Measurements from ENCODE around the gene SLC15A3. TPM values are rescaled to one million over a fixed set of nuclear protein-coding genes. Genes with fewer than 3 reads are reported as not detected.

SLC15A3 gene
- total RNA-seq, 4 donors from 2014 or later, result 24.1 to 61.0 (median 29.9) TPM

DNA sequence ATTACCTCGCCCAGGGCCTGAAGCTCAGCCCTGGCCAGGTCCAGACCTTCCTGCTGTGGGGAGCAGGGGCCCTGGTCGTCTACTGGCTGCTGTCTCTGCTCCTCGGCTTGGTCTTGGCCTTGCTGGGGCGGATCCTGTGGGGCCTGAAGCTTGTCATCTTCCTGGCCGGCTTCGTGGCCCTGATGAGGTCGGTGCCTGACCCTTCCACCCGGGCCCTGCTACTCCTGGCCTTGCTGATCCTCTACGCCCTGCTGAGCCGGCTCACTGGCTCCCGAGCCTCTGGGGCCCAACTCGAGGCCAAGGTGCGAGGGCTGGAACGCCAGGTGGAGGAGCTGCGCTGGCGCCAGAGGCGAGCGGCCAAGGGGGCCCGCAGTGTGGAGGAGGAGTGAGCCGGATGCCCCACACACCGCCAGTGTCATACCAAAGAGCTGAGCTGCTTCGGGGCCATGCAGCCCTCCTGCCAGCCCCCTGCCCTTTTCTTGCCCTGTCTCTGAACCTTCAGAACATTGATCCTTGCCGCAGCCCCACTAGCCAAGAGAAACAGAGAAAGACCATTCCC is 30.1 kb downstream of the SLC15A3 start:
- no peak overlapping the region for H3K27ac ChIP-seq (replicated peaks in 1 of 4)
- peaks cover 34 to 45% (median 39%) of the 10 kb centered on the region in 4 donors for H3K36me3 ChIP-seq
- no peak overlapping the region for H3K4me3 ChIP-seq
- peaks cover 0 to 30% (median 7%) of the 10 kb centered on the region in 4 donors for H3K27me3 ChIP-seq
- peaks cover 46 to 54% (median 50%) of the 10 kb centered on the region in 4 donors for H3K4me1 ChIP-seq
- DNase-seq (ENCODE audit: extremely low spot score), result no peak
- TF ChIP-seq EP300 (IDR thresholded peaks at IDR 0.05) (no peak), POLR2AphosphoS5 (IDR thresholded peaks at IDR 0.05) (no peak), POLR2A (IDR thresholded peaks at IDR 0.05; ENCODE audit: low read depth) (no peak)
- TF ChIP-seq, protein P1, sequence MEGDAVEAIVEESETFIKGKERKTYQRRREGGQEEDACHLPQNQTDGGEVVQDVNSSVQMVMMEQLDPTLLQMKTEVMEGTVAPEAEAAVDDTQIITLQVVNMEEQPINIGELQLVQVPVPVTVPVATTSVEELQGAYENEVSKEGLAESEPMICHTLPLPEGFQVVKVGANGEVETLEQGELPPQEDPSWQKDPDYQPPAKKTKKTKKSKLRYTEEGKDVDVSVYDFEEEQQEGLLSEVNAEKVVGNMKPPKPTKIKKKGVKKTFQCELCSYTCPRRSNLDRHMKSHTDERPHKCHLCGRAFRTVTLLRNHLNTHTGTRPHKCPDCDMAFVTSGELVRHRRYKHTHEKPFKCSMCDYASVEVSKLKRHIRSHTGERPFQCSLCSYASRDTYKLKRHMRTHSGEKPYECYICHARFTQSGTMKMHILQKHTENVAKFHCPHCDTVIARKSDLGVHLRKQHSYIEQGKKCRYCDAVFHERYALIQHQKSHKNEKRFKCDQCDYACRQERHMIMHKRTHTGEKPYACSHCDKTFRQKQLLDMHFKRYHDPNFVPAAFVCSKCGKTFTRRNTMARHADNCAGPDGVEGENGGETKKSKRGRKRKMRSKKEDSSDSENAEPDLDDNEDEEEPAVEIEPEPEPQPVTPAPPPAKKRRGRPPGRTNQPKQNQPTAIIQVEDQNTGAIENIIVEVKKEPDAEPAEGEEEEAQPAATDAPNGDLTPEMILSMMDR (IDR thresholded peaks at IDR 0.05), result no peak
- H3K9me3 ChIP-seq, result no peaks in the 10 kb centered on the region
- WGBS, result 80% methylated on average over 21 of the region's 23 CpGs
- intact Hi-C loops (cut with DNase I), result no loop called here

DNA sequence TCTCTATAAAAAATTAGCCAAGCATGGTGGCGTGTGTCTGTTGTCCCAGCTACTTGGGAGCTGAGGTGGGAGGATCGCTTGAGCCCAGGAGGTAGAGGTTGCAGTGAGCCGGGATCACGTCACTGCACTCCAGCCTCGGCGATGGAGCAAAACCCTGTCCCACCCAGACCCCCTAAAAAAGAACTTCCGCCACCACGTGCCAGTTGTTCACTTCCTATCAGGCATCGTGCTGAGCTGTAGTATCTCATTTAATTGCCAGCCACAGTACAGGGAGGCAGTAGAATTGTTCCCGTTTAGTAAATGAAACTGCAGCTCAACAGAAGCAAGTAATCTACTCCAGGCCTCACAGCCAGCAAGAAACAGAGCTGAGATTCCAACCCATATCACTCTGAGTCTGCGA is 30.7 kb downstream of the SLC15A3 start:
- DNase-seq (ENCODE audit: extremely low spot score), result no peak
- Histone ChIP-seq H3K9me3 (no peaks in the 10 kb centered on the region), H3K4me3 (no peak overlapping the region), H3K36me3 (peaks cover 34 to 48% (median 39%) of the 10 kb centered on the region in 4 donors), H3K27me3 (peaks cover 0 to 25% (median 7%) of the 10 kb centered on the region in 4 donors), H3K4me1 (peaks cover 52 to 60% (median 56%) of the 10 kb centered on the region in 4 donors), H3K27ac (replicated peaks in 1 of 4) (no peak overlapping the region)
- intact Hi-C loops (cut with DNase I), result no loop called here
- no peak for TF ChIP-seq POLR2A (IDR thresholded peaks at IDR 0.05; ENCODE audit: low read depth)
- TF ChIP-seq, protein P1 (IDR thresholded peaks at IDR 0.05), result no peak
- no peak for TF ChIP-seq POLR2AphosphoS5 (IDR thresholded peaks at IDR 0.05)
- no peak for TF ChIP-seq EP300 (IDR thresholded peaks at IDR 0.05)
- WGBS, result 93% methylated on average over 11 of the region's 11 CpGs

DNA sequence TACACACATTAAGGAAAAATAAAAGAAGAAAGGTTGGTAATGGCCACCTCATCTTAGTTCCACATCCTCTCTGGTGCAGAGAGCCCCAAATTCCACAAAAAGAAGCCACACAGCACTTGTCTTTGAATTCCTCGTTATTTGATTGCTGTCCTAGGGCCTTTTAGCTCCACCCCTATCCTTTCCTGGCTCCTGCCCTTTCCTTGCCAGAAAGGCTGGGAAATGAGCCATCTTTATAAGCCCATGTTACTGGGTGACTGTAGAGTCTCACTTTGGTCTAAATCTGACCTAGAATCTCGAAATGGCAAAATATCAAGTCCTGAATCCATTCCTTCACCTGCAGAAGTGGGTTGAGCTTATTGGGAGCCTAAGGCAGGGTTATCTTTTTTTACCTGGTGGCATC is 32.0 kb downstream of the SLC15A3 start:
- Histone ChIP-seq H3K36me3 (peaks cover 34 to 48% (median 39%) of the 10 kb centered on the region in 4 donors), H3K4me3 (no peak overlapping the region), H3K27ac (replicated peaks in 1 of 4) (no peak overlapping the region), H3K27me3 (peaks cover 0 to 19% (median 5%) of the 10 kb centered on the region in 4 donors), H3K4me1 (peaks cover 58 to 67% (median 61%) of the 10 kb centered on the region in 4 donors), H3K9me3 (no peaks in the 10 kb centered on the region)
- TF ChIP-seq POLR2A (IDR thresholded peaks at IDR 0.05; ENCODE audit: low read depth) (no peak), EP300 (IDR thresholded peaks at IDR 0.05) (no peak), POLR2AphosphoS5 (IDR thresholded peaks at IDR 0.05) (no peak)
- TF ChIP-seq, protein P1 (IDR thresholded peaks at IDR 0.05), result no peak
- intact Hi-C loops (cut with DNase I), result no loop called here
- no peak for DNase-seq (ENCODE audit: extremely low spot score)
- 63% methylated on average over 2 of the region's 2 CpGs for WGBS

DNA sequence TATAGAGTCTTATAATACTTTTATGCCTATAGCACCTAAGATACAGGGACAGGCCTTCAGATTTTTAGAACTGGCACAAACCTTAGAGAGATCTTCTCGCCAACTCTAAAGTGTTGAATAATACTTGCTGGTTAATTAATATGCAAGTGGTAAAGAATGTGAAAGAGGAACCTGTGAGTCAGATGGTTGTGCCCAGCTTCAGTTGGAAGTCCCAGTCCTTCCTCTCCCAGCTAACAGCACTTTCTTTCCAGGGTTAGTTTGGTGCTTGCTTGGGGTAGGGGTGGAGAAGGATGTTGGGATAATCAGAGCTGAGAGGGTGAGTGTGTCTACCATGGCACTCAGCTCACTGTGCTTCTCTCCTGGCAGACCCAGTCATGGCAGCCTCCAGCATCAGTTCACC is 32.7 kb downstream of the SLC15A3 start:
- 83% methylated on average over 1 of the region's 1 CpG for WGBS
- Histone ChIP-seq H3K36me3 (peaks cover 34 to 48% (median 39%) of the 10 kb centered on the region in 4 donors), H3K4me1 (peaks cover 52 to 65% (median 56%) of the 10 kb centered on the region in 4 donors), H3K27me3 (peaks cover 0 to 13% (median 0%) of the 10 kb centered on the region in 4 donors), H3K27ac (replicated peaks in 1 of 4) (no peak overlapping the region), H3K9me3 (no peaks in the 10 kb centered on the region), H3K4me3 (no peak overlapping the region)
- no peak for DNase-seq (ENCODE audit: extremely low spot score)
- intact Hi-C loops (cut with DNase I), result no loop called here
- TF ChIP-seq EP300 (IDR thresholded peaks at IDR 0.05) (no peak), POLR2AphosphoS5 (IDR thresholded peaks at IDR 0.05) (no peak)

DNA sequence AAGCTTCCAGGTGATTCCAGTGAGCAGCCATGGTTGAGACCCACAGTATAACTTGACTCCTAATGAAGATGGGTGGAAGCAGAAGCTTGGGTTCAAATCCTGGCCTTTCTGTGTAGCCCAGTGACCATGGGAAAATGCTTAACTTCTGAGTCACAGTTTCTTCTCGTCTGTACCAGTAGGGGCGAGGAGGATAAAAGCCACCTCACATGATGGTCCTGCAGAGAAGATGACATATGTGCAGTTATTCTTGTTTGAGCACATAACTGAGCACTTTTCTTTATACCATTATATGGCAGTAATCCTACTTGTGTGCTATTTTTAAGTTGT is 33.1 kb downstream of the SLC15A3 start:
- DNase-seq (ENCODE audit: extremely low spot score), result no peak
- Histone ChIP-seq H3K27ac (replicated peaks in 1 of 4) (no peak overlapping the region), H3K27me3 (peaks cover 0 to 8% (median 0%) of the 10 kb centered on the region in 4 donors), H3K4me3 (no peak overlapping the region), H3K9me3 (no peaks in the 10 kb centered on the region), H3K36me3 (peaks cover 34 to 48% (median 39%) of the 10 kb centered on the region in 4 donors), H3K4me1 (peaks cover 48 to 61% (median 53%) of the 10 kb centered on the region in 4 donors)
- intact Hi-C loops (cut with DNase I), result no loop called here
- TF ChIP-seq EP300 (IDR thresholded peaks at IDR 0.05), result no peak
- no peak for TF ChIP-seq POLR2A (IDR thresholded peaks at IDR 0.05; ENCODE audit: low read depth)
- TF ChIP-seq, protein P1 (IDR thresholded peaks at IDR 0.05), result no peak
- TF ChIP-seq POLR2AphosphoS5 (IDR thresholded peaks at IDR 0.05), result no peak
- WGBS, result 53% methylated on average over 2 of the region's 2 CpGs

Data from esophagus muscularis mucosa (tissue), 4 donors.